PC-9 (cell line): ENCODE results near the gene MX2. TPM values are rescaled to one million over a fixed set of nuclear protein-coding genes. Genes with fewer than 3 reads are reported as not detected.

Source experiments
- BruUV-seq: library from RNA; stranded (reverse); fragments of 400-500 nt; replicated peaks from 2 replicates; lab custom pipeline; 2021; lab: Mats Ljungman, UMichigan
- CTCF ChIA-PET: fragments of 300-600 bp; sonication (Branson Sonifier 250); formaldehyde crosslinking; loops from one replicate; lab custom pipeline; 2022; ENCODE audit warnings: antibody characterized with exemption; lab: Charles Lee
- POLR2A ChIA-PET: fragments of 300-600 bp; sonication (Branson Sonifier 250); formaldehyde crosslinking; loops from one replicate; lab custom pipeline; 2022; ENCODE audit warnings: antibody characterized with exemption; ENCODE audit not compliant: unreplicated experiment; lab: Charles Lee
- DNase-seq, 2 experiments: peaks; one replicate each; pipeline versions ENCODE4 v3.0.0 to v3.0.0-alpha.2; 2015 to 2022; ENCODE audit warnings: mixed read lengths in 1 of 2
- H2AFZ ChIP-seq: fragments of 200-600 bp; sonication (generic); 2 replicates; pipeline ENCODE4 v1.8.1; 2017; ENCODE audit warnings: antibody characterized with exemption
- H3F3A ChIP-seq: fragments of 200-600 bp; sonication (generic); 2 replicates; pipeline ENCODE4 v1.8.1; 2017; ENCODE audit warnings: antibody characterized with exemption, mild to moderate bottlenecking, low read depth; ENCODE audit not compliant: insufficient read depth
- H3K27ac ChIP-seq: fragments of 200-600 bp; sonication (generic); 2 replicates; pipeline ENCODE4 v1.6.1; 2016; ENCODE audit warnings: mixed run types
- H3K27me3 ChIP-seq: fragments of 200-600 bp; sonication (generic); 2 replicates; pipeline ENCODE4 v1.6.1; 2016; ENCODE audit warnings: low read depth, mixed run types; ENCODE audit not compliant: insufficient read depth
- H3K36me3 ChIP-seq: fragments of 200-600 bp; sonication (generic); 2 replicates; pipeline ENCODE4 v1.6.1; 2016; ENCODE audit warnings: low read depth, mixed run types
- H3K4me1 ChIP-seq: fragments of 200-600 bp; sonication (generic); replicated peaks from 2 replicates; pipeline ENCODE4 v1.6.1; 2016; ENCODE audit warnings: mixed run types; ENCODE audit not compliant: insufficient read depth
- H3K4me2 ChIP-seq: fragments of 200-600 bp; sonication (generic); 2 replicates; pipeline ENCODE4 v1.6.1; 2017; ENCODE audit warnings: mixed run types
- H3K4me3 ChIP-seq: fragments of 200-600 bp; sonication (generic); 2 replicates; pipeline ENCODE4 v1.6.1; 2016; ENCODE audit warnings: mixed run types
- H3K79me2 ChIP-seq: fragments of 200-600 bp; sonication (generic); 2 replicates; pipeline ENCODE4 v1.6.1; 2017; ENCODE audit warnings: low read depth, mixed run types
- H3K9me2 ChIP-seq: fragments of 200-600 bp; sonication (generic); 2 replicates; pipeline ENCODE4 v1.8.1; 2017; ENCODE audit warnings: mild to moderate bottlenecking; ENCODE audit not compliant: insufficient read depth
- H3K9me3 ChIP-seq: fragments of 200-600 bp; sonication (generic); 2 replicates; pipeline ENCODE4 v1.8.1; 2016; ENCODE audit warnings: low read depth; ENCODE audit not compliant: insufficient read depth
- H4K20me1 ChIP-seq: fragments of 200-600 bp; sonication (generic); 2 replicates; pipeline ENCODE4 v1.8.1; 2017; ENCODE audit not compliant: insufficient read depth
- CTCF ChIP-seq: fragments of 200-600 bp; sonication (generic); conservative IDR thresholded peaks from 2 replicates; pipeline ENCODE4 v1.6.1; 2017; ENCODE audit warnings: mixed run types, antibody characterized with exemption, mild to moderate bottlenecking, moderate library complexity
- EZH2 ChIP-seq: fragments of 200-600 bp; sonication (generic); IDR thresholded peaks from 2 replicates; pipeline ENCODE4 v1.8.0; 2017; ENCODE audit warnings: antibody characterized with exemption, low read depth
- intact Hi-C: fragments of 100-400 bp; cut with micrococcal nuclease; formaldehyde crosslinking; loops from one replicate; pipeline ENCODE4 v1.10.0; 2022; ENCODE audit not compliant: unreplicated experiment
- total RNA-seq: library from RNA; stranded (reverse); gene quantifications from 2 replicates; pipeline ENCODE4 v1.2.3, GENCODE V29; 2021

MX2 gene
- total RNA-seq, 1 experiment from 2014 or later: 2.5 TPM

DNA sequence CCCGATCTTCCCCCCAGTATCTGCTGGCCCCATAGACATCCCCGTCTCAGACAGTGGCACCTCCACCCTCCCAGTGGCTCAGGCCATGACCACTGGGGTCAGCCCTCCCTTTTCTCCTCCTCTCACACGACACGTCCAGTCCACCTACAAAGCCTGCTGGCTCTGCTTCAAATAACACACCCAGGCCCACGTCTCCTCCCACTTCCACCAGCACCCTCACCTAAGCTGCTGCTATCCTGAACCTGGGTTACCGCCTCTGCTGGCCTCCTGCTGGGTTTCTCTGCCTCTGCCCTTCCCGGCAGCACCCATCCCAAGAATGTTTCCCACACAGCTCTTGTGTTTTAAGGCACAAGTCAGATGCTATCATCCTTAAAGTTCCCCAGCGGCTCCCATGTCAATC, 26.0 kb downstream of the MX2 start:
- H4K20me1 ChIP-seq: no peaks in the 10 kb centered on the region
- ChIA-PET POLR2A (no interaction called here), CTCF (interaction anchor here (0.5 kb wide), 1 partner anchor 224 kb away, joined by 3 read pairs; no protein-coding TSS in a partner anchor)

GRCh38 chr21:41388259-41388658, 26.4 kb downstream of the MX2 start:
- ChIA-PET POLR2A (no interaction called here), CTCF (no interaction called here)
- no peaks in the 10 kb centered on the region for H3K79me2 ChIP-seq
- H3K9me3 ChIP-seq: no peaks in the 10 kb centered on the region
- BruUV-seq: no TSS peak
- H3K27me3 ChIP-seq: no peaks in the 10 kb centered on the region
- H3K4me1 ChIP-seq: no peaks in the 10 kb centered on the region
- H3F3A ChIP-seq: no peaks in the 10 kb centered on the region
- no peak overlapping the region for H3K27ac ChIP-seq
- no peak overlapping the region for H3K4me2 ChIP-seq
- H3K9me2 ChIP-seq: no peaks in the 10 kb centered on the region
- H3K36me3 ChIP-seq: no peaks in the 10 kb centered on the region
- no peaks in the 10 kb centered on the region for H4K20me1 ChIP-seq
- no peak overlapping the region for H2AFZ ChIP-seq
- TF ChIP-seq CTCF (no peak), EZH2 (no peak)
- DNase-seq: no peak
- no peak overlapping the region for H3K4me3 ChIP-seq
- intact Hi-C loops: no loop called here

More for the DNA sequence above, 26.0 kb downstream of the MX2 start:
- H3K27ac ChIP-seq: no peak overlapping the region
- no peaks in the 10 kb centered on the region for H3K27me3 ChIP-seq
- H2AFZ ChIP-seq: no peak overlapping the region
- no peak for DNase-seq
- TF ChIP-seq EZH2 (no peak), CTCF (no peak)
- H3K36me3 ChIP-seq: no peaks in the 10 kb centered on the region
- H3K9me3 ChIP-seq: no peaks in the 10 kb centered on the region
- intact Hi-C loops: no loop called here
- H3K79me2 ChIP-seq: no peaks in the 10 kb centered on the region
- BruUV-seq: no TSS peak
- no peak overlapping the region for H3K4me3 ChIP-seq
- no peaks in the 10 kb centered on the region for H3F3A ChIP-seq
- no peak overlapping the region for H3K4me2 ChIP-seq
- H3K4me1 ChIP-seq: no peaks in the 10 kb centered on the region
- no peaks in the 10 kb centered on the region for H3K9me2 ChIP-seq

GRCh38 chr21:41390043-41390639, 28.3 kb downstream of the MX2 start:
- Histone ChIP-seq H3K9me3 (no peaks in the 10 kb centered on the region), H3K9me2 (no peaks in the 10 kb centered on the region), H3K4me3 (no peak overlapping the region), H3K4me2 (no peak overlapping the region), H3K27me3 (no peaks in the 10 kb centered on the region), H3K79me2 (no peaks in the 10 kb centered on the region), H3K4me1 (no peaks in the 10 kb centered on the region), H4K20me1 (no peaks in the 10 kb centered on the region), H3F3A (no peaks in the 10 kb centered on the region), H2AFZ (no peak overlapping the region), H3K36me3 (no peaks in the 10 kb centered on the region), H3K27ac (no peak overlapping the region)
- TF ChIP-seq CTCF (no peak), EZH2 (no peak)
- POLR2A ChIA-PET: no interaction called here
- DNase-seq: no peak
- CTCF ChIA-PET: interaction anchor here (0.6 kb wide), 1 partner anchor 106 kb away, joined by 16 read pairs; no protein-coding TSS in a partner anchor
- no TSS peak for BruUV-seq
- intact Hi-C loops: no loop called here
